Liver (tissue), 3 donors: ENCODE measurements around the gene SORL1.

ENCODE experiments used
- TAF1 ChIP-seq: conservative IDR thresholded peaks from 2 replicates; pipeline ENCODE4 v1.6.1; 2016; ENCODE audit warnings: antibody characterized with exemption, mild to moderate bottlenecking
- TF ChIP-seq, protein P1 (sequence below): fragments of 150-350 bp; IDR thresholded peaks from 2 replicates; pipeline ENCODE4 v1.5.1; 2017; ENCODE audit warnings: improper control_type of control experiment, low read depth, low read length; ENCODE audit not compliant: missing input control
- TF ChIP-seq, protein P2 (sequence below): IDR thresholded peaks from 2 replicates; pipeline ENCODE4 v1.6.1; 2016; ENCODE audit warnings: antibody characterized with exemption
- donor health status: healthy.
- donor health status: healthy.

DNA sequence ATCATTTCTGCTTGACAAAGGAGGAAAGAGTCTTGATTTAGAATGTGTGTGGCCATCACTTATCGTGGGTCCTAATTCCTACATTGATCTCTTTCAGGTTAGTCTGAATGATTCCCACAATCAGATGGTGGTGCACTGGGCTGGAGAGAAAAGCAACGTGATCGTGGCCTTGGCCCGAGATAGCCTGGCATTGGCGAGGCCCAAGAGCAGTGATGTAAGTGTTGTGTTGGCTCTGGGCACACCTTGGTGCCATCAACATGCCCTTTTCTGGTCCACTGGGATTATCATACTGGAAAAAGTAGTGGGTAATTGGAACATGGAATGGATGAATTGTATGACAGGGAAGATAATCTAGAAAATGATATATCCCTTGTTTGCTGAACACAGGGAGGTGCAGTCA, 17.8 kb downstream of the SORL1 start:
- TF ChIP-seq, protein P1, sequence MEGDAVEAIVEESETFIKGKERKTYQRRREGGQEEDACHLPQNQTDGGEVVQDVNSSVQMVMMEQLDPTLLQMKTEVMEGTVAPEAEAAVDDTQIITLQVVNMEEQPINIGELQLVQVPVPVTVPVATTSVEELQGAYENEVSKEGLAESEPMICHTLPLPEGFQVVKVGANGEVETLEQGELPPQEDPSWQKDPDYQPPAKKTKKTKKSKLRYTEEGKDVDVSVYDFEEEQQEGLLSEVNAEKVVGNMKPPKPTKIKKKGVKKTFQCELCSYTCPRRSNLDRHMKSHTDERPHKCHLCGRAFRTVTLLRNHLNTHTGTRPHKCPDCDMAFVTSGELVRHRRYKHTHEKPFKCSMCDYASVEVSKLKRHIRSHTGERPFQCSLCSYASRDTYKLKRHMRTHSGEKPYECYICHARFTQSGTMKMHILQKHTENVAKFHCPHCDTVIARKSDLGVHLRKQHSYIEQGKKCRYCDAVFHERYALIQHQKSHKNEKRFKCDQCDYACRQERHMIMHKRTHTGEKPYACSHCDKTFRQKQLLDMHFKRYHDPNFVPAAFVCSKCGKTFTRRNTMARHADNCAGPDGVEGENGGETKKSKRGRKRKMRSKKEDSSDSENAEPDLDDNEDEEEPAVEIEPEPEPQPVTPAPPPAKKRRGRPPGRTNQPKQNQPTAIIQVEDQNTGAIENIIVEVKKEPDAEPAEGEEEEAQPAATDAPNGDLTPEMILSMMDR = no peak
- TF ChIP-seq TAF1 = no peak
- TF ChIP-seq, protein P2, sequence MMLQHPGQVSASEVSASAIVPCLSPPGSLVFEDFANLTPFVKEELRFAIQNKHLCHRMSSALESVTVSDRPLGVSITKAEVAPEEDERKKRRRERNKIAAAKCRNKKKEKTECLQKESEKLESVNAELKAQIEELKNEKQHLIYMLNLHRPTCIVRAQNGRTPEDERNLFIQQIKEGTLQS = no peak
